WTC11 (cell line): ENCODE results near the gene LAMP5.

Source experiments
- CTCF ChIP-seq: fragments of 200-600 bp; IDR thresholded peaks from 2 replicates; pipeline ENCODE4 v1.8.0; 2022; ENCODE audit warnings: antibody characterized with exemption
- EMX1 ChIP-seq: fragments of 250-450 bp; sonication (Bioruptor Pico); IDR thresholded peaks from 2 replicates; pipeline ENCODE4 v1.8.0; 2021; ENCODE audit warnings: mild to moderate bottlenecking
- ESRRA ChIP-seq: sonication (generic); formaldehyde crosslinking; IDR thresholded peaks from 2 replicates; pipeline ENCODE4 v1.8.1; 2022; ENCODE audit warnings: mild to moderate bottlenecking, missing genetic modification reagents, borderline replicate concordance
- FOXK1 ChIP-seq: sonication (generic); formaldehyde crosslinking; IDR thresholded peaks from 2 replicates; pipeline ENCODE4 v1.8.0; 2022; ENCODE audit warnings: mild to moderate bottlenecking, moderate library complexity, missing genetic modification reagents
- FOXP4 ChIP-seq: sonication (generic); formaldehyde crosslinking; IDR thresholded peaks from 2 replicates; pipeline ENCODE4 v1.8.0; 2022; ENCODE audit warnings: mild to moderate bottlenecking, missing genetic modification reagents
- HMGXB4 ChIP-seq: sonication (generic); formaldehyde crosslinking; IDR thresholded peaks from 2 replicates; pipeline ENCODE4 v1.8.1; 2023; ENCODE audit warnings: mild to moderate bottlenecking, moderate library complexity, missing genetic modification reagents
- NFATC4 ChIP-seq: fragments of 250-450 bp; sonication (Bioruptor Pico); IDR thresholded peaks from 2 replicates; pipeline ENCODE4 v1.9.0; 2021; ENCODE audit warnings: mild to moderate bottlenecking
- SMAD3 ChIP-seq: sonication (generic); formaldehyde crosslinking; IDR thresholded peaks from 2 replicates; pipeline ENCODE4 v1.8.0; 2022; ENCODE audit warnings: missing genetic modification reagents, mild to moderate bottlenecking, borderline replicate concordance
- USF2 ChIP-seq: sonication (generic); formaldehyde crosslinking; IDR thresholded peaks from 2 replicates; pipeline ENCODE4 v1.8.1; 2023; ENCODE audit warnings: mild to moderate bottlenecking, missing genetic modification reagents, moderate library complexity
- ZNF281 ChIP-seq: sonication (generic); formaldehyde crosslinking; IDR thresholded peaks from 2 replicates; pipeline ENCODE4 v1.8.0; 2023; ENCODE audit warnings: mild to moderate bottlenecking, missing genetic modification reagents
- ZNF416 ChIP-seq: fragments of 250-450 bp; sonication (Bioruptor Pico); IDR thresholded peaks from 2 replicates; pipeline ENCODE4 v1.9.0; 2021; ENCODE audit warnings: mild to moderate bottlenecking, inconsistent platforms

GRCh38 chr20:9572670-9573069 lies 58.3 kb downstream of the LAMP5 start:
- no peak for TF ChIP-seq CTCF
- TF ChIP-seq SMAD3 (CRISPR knock-in tag), result no peak
- no peak for TF ChIP-seq FOXK1
- TF ChIP-seq ESRRA (CRISPR knock-in tag), result no peak
- TF ChIP-seq EMX1 (CRISPR knock-in tag), result no peak
- TF ChIP-seq ZNF281 (CRISPR knock-in tag), result no peak
- no peak; the same call in 1 of the 2 replicates for TF ChIP-seq FOXP4 (CRISPR knock-in tag)
- TF ChIP-seq USF2, result no peak
- no peak for TF ChIP-seq NFATC4 (CRISPR knock-in tag)
- TF ChIP-seq HMGXB4 (CRISPR knock-in tag), result no peak
- no peak for TF ChIP-seq ZNF416 (CRISPR knock-in tag)
